K562 (cell line): ENCODE data around the gene TMEM129. TPM values are rescaled to one million over a fixed set of nuclear protein-coding genes. Genes with fewer than 3 reads are reported as not detected.
A peak's percentile ranks its signal among the peaks of the same experiment; 100 is the strongest.

Experiments
- ATF7 ChIP-seq: fragments of 450-650 bp; IDR thresholded peaks from 2 replicates; pipeline ENCODE4 v1.7.1; 2014; ENCODE audit warnings: mild to moderate bottlenecking, moderate library complexity
- FOXJ2 ChIP-seq: fragments of 200-800 bp; sonication (Bioruptor generic); IDR thresholded peaks from 2 replicates; pipeline ENCODE4 v1.6.1; 2016; ENCODE audit warnings: missing genetic modification characterization, missing compliant biosample characterization
- FOXP1 ChIP-seq: sonication (generic); formaldehyde crosslinking; IDR thresholded peaks from 2 replicates; pipeline ENCODE4 v1.8.0; 2022; ENCODE audit warnings: mild to moderate bottlenecking, missing genetic modification reagents
- GTF2F1 ChIP-seq: IDR thresholded peaks from 2 replicates; pipeline ENCODE4 v1.6.1; 2011; ENCODE audit warnings: low read depth, low read length, improper control_type of control experiment
- KHSRP ChIP-seq: fragments of 450-650 bp; IDR thresholded peaks from 2 replicates; pipeline ENCODE4 v1.6.1; 2017
- MYBL2 ChIP-seq, 2 experiments: fragments of 450-650 bp in 1 of 2; sonication (generic) in 1 of 2; formaldehyde crosslinking in 1 of 2; IDR thresholded peaks; 2 replicates each; pipeline versions ENCODE4 v1.6.1 to v1.8.1; 2017 to 2022; ENCODE audit warnings: borderline replicate concordance in 1 of 2, inconsistent platforms in 1 of 2, low read depth in 1 of 2, mild to moderate bottlenecking in 1 of 2, missing genetic modification reagents in 1 of 2, moderate library complexity in 1 of 2
- NCOA4 ChIP-seq: fragments of 450-650 bp; IDR thresholded peaks from 2 replicates; pipeline ENCODE4 v1.6.1; 2018; ENCODE audit warnings: mild to moderate bottlenecking; ENCODE audit not compliant: partially characterized antibody
- NEUROD1 ChIP-seq: fragments of 150-350 bp; IDR thresholded peaks from 2 replicates; pipeline ENCODE4 v1.6.1; 2014; ENCODE audit warnings: borderline replicate concordance, low read length, low read depth; ENCODE audit not compliant: partially characterized antibody
- POLR2G ChIP-seq: fragments of 200-400 bp; formaldehyde crosslinking; IDR thresholded peaks from 2 replicates; pipeline ENCODE4 v1.6.1; 2017; ENCODE audit warnings: low read depth, mild to moderate bottlenecking, antibody characterized with exemption, low read length, moderate library complexity
- STAT5A ChIP-seq: IDR thresholded peaks from 2 replicates; pipeline ENCODE4 v1.6.1; 2012; ENCODE audit warnings: low read length, inconsistent platforms, borderline replicate concordance
- XRCC3 ChIP-seq: fragments of 450-650 bp; IDR thresholded peaks from 2 replicates; pipeline ENCODE4 v1.6.1; 2017; ENCODE audit warnings: mild to moderate bottlenecking, moderate library complexity
- ZBED1 ChIP-seq: IDR thresholded peaks from 2 replicates; pipeline ENCODE4 v1.6.1; 2014
- ZNF165 ChIP-seq: fragments of 250-450 bp; sonication (Bioruptor Pico); IDR thresholded peaks from 2 replicates; pipeline ENCODE4 v1.4.0; 2020; ENCODE audit warnings: borderline replicate concordance
- ZNF384 ChIP-seq: IDR thresholded peaks from 2 replicates; pipeline ENCODE4 v1.6.1; 2012; ENCODE audit warnings: low read depth, low read length, improper control_type of control experiment
- polyA plus RNA-seq, 8 experiments: library from polyadenylated mRNA; depleted of rRNA in 4 of 8; stranded (reverse) in 5 of 8; unstranded in 3 of 8; fragments of >200 nt; fragmentation: Nextera tagmentation in 2 of 8; fragmentation: Illumina TruSeq in 1 of 8; extraction: Ambion mirVana in 2 of 8; extraction: Trizol in 1 of 8; gene quantifications; 2 replicates each; pipeline versions ENCODE4 v1.2.1 to v1.2.3, GENCODE V29; 2011 to 2014; ENCODE audit warnings: inconsistent platforms in 1 of 8, missing spikeins in 1 of 8
- total RNA-seq, 7 experiments: library from RNA; depleted of rRNA in 6 of 7; stranded (reverse); fragments of >200 nt in 6 of 7; fragmentation: Illumina TruSeq in 2 of 7; extraction: Trizol in 2 of 7; gene quantifications; 2 replicates each; pipeline versions ENCODE4 v1.2.1 to v1.2.3, GENCODE V29; 2011 to 2021; ENCODE audit warnings: low replicate concordance in 1 of 7
- TF ChIP-seq, protein P1 (sequence below): fragments of 200-600 bp; sonication (generic); IDR thresholded peaks from one replicate; pipeline ENCODE4 v1.6.1; 2012; ENCODE audit warnings: mild to moderate bottlenecking, low read depth, low read length, inconsistent platforms
- TF ChIP-seq, protein P2 (sequence below): fragments of 450-650 bp; formaldehyde crosslinking; IDR thresholded peaks from 2 replicates; pipeline ENCODE4 v1.4.0; 2022; ENCODE audit warnings: missing genetic modification characterization

The TMEM129 gene
- total and polyA plus RNA-seq, 9 of the 15 experiments (the other 6 are each of a cell fraction or from before 2014, with no cell fraction given): 0.34 to 47.2 (median 18.8) TPM

DNA sequence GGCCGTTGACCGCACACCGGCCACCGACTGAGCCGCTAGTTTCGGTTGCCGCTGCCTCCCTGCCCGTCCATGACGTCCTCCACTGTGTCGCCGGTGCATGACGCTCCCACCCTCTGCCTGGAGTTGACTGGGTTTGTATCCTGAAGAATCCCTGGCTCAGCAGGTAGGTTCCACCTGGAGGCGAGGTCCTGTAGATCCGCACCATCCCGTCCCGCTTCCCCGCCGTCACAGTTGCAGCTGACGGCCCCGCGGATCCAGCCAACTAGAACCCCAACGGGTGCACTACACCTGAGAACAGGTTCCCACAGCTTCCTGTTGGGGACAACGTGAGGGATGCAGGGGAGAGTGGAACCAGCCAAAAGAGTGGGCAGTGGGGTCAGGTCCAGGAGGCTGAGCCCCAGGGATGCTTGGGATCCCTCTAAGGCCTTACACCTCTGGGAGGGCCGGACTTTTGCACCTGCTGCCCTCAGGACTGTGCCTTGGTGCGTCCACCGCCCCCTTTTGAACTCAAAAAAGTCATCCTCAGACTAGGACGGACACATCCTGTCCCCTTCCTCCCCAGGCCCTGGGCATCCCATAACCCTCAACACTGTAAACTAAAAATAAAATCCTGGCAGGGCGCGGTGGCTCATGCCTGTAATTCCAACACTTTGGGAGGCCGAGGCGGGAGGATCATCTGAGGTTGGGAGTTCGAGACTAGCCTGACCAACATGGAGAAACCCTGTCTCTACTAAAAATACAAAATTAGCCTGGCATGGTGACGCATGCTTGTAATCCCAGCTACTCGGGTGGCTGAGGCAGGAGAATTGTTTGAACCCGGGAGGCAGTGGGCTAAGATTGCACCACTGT, 7.9 kb downstream of the TMEM129 start (continued):
- TF ChIP-seq, protein P1, sequence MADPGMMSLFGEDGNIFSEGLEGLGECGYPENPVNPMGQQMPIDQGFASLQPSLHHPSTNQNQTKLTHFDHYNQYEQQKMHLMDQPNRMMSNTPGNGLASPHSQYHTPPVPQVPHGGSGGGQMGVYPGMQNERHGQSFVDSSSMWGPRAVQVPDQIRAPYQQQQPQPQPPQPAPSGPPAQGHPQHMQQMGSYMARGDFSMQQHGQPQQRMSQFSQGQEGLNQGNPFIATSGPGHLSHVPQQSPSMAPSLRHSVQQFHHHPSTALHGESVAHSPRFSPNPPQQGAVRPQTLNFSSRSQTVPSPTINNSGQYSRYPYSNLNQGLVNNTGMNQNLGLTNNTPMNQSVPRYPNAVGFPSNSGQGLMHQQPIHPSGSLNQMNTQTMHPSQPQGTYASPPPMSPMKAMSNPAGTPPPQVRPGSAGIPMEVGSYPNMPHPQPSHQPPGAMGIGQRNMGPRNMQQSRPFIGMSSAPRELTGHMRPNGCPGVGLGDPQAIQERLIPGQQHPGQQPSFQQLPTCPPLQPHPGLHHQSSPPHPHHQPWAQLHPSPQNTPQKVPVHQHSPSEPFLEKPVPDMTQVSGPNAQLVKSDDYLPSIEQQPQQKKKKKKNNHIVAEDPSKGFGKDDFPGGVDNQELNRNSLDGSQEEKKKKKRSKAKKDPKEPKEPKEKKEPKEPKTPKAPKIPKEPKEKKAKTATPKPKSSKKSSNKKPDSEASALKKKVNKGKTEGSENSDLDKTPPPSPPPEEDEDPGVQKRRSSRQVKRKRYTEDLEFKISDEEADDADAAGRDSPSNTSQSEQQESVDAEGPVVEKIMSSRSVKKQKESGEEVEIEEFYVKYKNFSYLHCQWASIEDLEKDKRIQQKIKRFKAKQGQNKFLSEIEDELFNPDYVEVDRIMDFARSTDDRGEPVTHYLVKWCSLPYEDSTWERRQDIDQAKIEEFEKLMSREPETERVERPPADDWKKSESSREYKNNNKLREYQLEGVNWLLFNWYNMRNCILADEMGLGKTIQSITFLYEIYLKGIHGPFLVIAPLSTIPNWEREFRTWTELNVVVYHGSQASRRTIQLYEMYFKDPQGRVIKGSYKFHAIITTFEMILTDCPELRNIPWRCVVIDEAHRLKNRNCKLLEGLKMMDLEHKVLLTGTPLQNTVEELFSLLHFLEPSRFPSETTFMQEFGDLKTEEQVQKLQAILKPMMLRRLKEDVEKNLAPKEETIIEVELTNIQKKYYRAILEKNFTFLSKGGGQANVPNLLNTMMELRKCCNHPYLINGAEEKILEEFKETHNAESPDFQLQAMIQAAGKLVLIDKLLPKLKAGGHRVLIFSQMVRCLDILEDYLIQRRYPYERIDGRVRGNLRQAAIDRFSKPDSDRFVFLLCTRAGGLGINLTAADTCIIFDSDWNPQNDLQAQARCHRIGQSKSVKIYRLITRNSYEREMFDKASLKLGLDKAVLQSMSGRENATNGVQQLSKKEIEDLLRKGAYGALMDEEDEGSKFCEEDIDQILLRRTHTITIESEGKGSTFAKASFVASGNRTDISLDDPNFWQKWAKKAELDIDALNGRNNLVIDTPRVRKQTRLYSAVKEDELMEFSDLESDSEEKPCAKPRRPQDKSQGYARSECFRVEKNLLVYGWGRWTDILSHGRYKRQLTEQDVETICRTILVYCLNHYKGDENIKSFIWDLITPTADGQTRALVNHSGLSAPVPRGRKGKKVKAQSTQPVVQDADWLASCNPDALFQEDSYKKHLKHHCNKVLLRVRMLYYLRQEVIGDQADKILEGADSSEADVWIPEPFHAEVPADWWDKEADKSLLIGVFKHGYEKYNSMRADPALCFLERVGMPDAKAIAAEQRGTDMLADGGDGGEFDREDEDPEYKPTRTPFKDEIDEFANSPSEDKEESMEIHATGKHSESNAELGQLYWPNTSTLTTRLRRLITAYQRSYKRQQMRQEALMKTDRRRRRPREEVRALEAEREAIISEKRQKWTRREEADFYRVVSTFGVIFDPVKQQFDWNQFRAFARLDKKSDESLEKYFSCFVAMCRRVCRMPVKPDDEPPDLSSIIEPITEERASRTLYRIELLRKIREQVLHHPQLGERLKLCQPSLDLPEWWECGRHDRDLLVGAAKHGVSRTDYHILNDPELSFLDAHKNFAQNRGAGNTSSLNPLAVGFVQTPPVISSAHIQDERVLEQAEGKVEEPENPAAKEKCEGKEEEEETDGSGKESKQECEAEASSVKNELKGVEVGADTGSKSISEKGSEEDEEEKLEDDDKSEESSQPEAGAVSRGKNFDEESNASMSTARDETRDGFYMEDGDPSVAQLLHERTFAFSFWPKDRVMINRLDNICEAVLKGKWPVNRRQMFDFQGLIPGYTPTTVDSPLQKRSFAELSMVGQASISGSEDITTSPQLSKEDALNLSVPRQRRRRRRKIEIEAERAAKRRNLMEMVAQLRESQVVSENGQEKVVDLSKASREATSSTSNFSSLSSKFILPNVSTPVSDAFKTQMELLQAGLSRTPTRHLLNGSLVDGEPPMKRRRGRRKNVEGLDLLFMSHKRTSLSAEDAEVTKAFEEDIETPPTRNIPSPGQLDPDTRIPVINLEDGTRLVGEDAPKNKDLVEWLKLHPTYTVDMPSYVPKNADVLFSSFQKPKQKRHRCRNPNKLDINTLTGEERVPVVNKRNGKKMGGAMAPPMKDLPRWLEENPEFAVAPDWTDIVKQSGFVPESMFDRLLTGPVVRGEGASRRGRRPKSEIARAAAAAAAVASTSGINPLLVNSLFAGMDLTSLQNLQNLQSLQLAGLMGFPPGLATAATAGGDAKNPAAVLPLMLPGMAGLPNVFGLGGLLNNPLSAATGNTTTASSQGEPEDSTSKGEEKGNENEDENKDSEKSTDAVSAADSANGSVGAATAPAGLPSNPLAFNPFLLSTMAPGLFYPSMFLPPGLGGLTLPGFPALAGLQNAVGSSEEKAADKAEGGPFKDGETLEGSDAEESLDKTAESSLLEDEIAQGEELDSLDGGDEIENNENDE: no peak
- no peak for TF ChIP-seq GTF2F1
- no peak for TF ChIP-seq STAT5A
- TF ChIP-seq ZNF384: no peak
- no peak for TF ChIP-seq FOXJ2 (tag)
- TF ChIP-seq FOXP1 (CRISPR knock-in tag): no peak
- TF ChIP-seq XRCC3: no peak
- TF ChIP-seq POLR2G: peak; percentile 31; the same call in 1 of the 2 replicates
- TF ChIP-seq ZBED1: no peak
- TF ChIP-seq KHSRP: 0 out of 2 replicates have a peak, but pooled peaks have one; percentile 54
- no peak for TF ChIP-seq NCOA4
- TF ChIP-seq ATF7: no peak
- TF ChIP-seq ZNF165: no peak
- no peak for TF ChIP-seq MYBL2 (IDR thresholded peaks at IDR 0.05; ENCODE audit: low read depth)
- TF ChIP-seq MYBL2 (CRISPR knock-in tag; IDR thresholded peaks at IDR 0.05; ENCODE audit: borderline replicate concordance): no peak
- TF ChIP-seq, protein P2, sequence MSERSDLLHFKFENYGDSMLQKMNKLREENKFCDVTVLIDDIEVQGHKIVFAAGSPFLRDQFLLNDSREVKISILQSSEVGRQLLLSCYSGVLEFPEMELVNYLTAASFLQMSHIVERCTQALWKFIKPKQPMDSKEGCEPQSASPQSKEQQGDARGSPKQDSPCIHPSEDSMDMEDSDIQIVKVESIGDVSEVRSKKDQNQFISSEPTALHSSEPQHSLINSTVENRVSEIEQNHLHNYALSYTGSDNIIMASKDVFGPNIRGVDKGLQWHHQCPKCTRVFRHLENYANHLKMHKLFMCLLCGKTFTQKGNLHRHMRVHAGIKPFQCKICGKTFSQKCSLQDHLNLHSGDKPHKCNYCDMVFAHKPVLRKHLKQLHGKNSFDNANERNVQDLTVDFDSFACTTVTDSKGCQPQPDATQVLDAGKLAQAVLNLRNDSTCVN: no peak
- no peak for TF ChIP-seq NEUROD1
